ENCODE results near the gene SPON2. TPM values are rescaled to one million over a fixed set of nuclear protein-coding genes. Genes with fewer than 3 reads are reported as not detected.

The SPON2 gene
- total RNA-seq, 1 experiment from 2014 or later: 1.8 TPM

DNA sequence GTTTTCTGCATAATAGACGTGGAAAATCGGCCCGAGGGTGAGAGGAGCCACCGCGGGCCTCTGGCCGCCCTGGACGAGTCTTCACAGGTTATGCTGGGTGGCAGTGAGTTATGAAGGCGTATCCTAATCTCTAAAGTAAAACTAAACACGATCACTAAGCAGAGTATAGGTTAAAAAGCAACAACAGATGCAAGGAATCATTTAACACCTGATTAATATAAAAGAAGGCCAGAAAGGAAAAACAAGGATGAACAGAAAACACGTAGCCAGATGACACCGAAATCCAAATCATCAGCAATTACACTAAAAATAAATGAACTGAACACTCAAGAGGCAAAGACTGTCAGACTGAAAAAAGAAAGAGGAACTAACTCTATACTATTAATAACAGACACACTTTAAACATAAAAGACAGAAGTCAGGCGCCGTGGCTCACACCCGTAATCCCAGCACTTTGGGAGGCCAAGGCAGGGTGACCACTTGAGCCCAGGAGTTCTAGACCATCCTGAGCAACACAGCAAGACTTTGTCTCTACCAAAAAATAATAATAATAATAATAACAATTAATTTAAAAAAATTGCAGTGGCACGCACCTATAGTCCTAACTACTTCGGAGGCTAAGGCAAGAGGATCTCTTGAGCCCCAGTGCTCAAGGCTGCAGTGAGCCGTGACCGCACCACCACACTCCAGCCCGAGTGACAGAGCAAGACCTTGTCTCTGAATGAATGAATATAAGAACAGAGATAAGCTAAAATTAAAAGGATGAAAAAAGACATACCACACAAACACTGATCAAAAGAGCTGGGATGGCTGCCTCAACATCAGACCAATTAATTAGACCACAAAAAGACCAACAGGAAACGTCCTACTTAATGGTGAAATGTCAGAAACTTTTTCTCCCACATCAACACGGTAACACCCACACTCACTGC is 46.5 kb upstream of the SPON2 start:
- Histone ChIP-seq H3K4me3 (ENCODE audit: low read depth in 2 of 2, low read length in 2 of 2) (no peak overlapping the region), H3K4me1 (ENCODE audit: control insufficient read depth, insufficient read depth, low read length) (no peaks in the 10 kb centered on the region), H3K9me3 (ENCODE audit: control insufficient read depth, insufficient read depth, low read depth, low read length) (no peaks in the 10 kb centered on the region), H3K27ac (ENCODE audit: low read length) (no peak overlapping the region), H3K36me3 (ENCODE audit: control insufficient read depth, insufficient read depth, low read length) (no peaks in the 10 kb centered on the region), H3K27me3 (ENCODE audit: control insufficient read depth, insufficient read depth, low read length) (no peaks in the 10 kb centered on the region)
- CTCF ChIA-PET: no interaction called here
- ATAC-seq: no peak
- POLR2A ChIA-PET: no interaction called here
- TF ChIP-seq TCF7L2 (IDR thresholded peaks at IDR 0.05; ENCODE audit: low read depth, low read length): no peak
- TF ChIP-seq, protein P1, sequence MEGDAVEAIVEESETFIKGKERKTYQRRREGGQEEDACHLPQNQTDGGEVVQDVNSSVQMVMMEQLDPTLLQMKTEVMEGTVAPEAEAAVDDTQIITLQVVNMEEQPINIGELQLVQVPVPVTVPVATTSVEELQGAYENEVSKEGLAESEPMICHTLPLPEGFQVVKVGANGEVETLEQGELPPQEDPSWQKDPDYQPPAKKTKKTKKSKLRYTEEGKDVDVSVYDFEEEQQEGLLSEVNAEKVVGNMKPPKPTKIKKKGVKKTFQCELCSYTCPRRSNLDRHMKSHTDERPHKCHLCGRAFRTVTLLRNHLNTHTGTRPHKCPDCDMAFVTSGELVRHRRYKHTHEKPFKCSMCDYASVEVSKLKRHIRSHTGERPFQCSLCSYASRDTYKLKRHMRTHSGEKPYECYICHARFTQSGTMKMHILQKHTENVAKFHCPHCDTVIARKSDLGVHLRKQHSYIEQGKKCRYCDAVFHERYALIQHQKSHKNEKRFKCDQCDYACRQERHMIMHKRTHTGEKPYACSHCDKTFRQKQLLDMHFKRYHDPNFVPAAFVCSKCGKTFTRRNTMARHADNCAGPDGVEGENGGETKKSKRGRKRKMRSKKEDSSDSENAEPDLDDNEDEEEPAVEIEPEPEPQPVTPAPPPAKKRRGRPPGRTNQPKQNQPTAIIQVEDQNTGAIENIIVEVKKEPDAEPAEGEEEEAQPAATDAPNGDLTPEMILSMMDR (IDR thresholded peaks at IDR 0.05): no peak
- TF ChIP-seq, protein P2, sequence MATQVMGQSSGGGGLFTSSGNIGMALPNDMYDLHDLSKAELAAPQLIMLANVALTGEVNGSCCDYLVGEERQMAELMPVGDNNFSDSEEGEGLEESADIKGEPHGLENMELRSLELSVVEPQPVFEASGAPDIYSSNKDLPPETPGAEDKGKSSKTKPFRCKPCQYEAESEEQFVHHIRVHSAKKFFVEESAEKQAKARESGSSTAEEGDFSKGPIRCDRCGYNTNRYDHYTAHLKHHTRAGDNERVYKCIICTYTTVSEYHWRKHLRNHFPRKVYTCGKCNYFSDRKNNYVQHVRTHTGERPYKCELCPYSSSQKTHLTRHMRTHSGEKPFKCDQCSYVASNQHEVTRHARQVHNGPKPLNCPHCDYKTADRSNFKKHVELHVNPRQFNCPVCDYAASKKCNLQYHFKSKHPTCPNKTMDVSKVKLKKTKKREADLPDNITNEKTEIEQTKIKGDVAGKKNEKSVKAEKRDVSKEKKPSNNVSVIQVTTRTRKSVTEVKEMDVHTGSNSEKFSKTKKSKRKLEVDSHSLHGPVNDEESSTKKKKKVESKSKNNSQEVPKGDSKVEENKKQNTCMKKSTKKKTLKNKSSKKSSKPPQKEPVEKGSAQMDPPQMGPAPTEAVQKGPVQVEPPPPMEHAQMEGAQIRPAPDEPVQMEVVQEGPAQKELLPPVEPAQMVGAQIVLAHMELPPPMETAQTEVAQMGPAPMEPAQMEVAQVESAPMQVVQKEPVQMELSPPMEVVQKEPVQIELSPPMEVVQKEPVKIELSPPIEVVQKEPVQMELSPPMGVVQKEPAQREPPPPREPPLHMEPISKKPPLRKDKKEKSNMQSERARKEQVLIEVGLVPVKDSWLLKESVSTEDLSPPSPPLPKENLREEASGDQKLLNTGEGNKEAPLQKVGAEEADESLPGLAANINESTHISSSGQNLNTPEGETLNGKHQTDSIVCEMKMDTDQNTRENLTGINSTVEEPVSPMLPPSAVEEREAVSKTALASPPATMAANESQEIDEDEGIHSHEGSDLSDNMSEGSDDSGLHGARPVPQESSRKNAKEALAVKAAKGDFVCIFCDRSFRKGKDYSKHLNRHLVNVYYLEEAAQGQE (IDR thresholded peaks at IDR 0.05; ENCODE audit: insufficient read depth in 1 of 2, low read depth in 2 of 2, low read length in 1 of 2): no peak
- no peak for TF ChIP-seq SIN3A (IDR thresholded peaks at IDR 0.05; ENCODE audit: borderline replicate concordance, insufficient read depth, low read depth, low read length)
- no peak for TF ChIP-seq POLR2AphosphoS5 (IDR thresholded peaks at IDR 0.05; ENCODE audit: low read depth, low read length)
- intact Hi-C loops (cut with micrococcal nuclease; ENCODE audit: unreplicated experiment): no loop called here
- in situ Hi-C loops (cut with HindIII; ENCODE audit: low pct_unique_long_range_greater_than_20kb, low sequenced_read_pairs): no loop called here
- no peak for DNase-seq (ENCODE audit: low read depth, low spot score)
- BruUV-seq (replicated peaks): no TSS peak

DNA sequence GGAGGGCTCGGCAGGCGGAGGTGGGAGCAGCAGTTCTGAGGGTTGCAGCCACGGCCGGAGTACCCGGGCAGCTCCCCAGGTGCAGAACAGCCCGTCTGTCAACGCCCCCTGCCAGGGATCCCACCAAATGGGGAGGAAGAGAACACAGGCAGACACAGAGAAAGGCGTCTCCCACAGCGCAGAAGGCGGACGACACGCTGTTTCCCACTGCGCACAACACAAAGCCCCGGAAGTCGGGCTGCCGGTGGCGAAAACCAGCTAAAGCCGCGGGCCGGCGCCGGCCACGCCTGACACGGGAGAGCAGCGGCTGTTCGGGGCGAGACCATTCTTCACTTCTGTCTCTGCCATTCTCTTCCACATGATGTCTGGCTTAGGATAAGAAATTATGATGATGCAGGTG is 45.0 kb upstream of the SPON2 start:
- in situ Hi-C loops (cut with HindIII; ENCODE audit: low pct_unique_long_range_greater_than_20kb, low sequenced_read_pairs) (no loop called here), intact Hi-C loops (cut with micrococcal nuclease; ENCODE audit: unreplicated experiment) (no loop called here)
- TF ChIP-seq SIN3A (IDR thresholded peaks at IDR 0.05; ENCODE audit: borderline replicate concordance, insufficient read depth, low read depth, low read length) (no peak), POLR2AphosphoS5 (IDR thresholded peaks at IDR 0.05; ENCODE audit: low read depth, low read length) (no peak), TCF7L2 (IDR thresholded peaks at IDR 0.05; ENCODE audit: low read depth, low read length) (no peak)
- TF ChIP-seq, protein P2 (IDR thresholded peaks at IDR 0.05; ENCODE audit: insufficient read depth in 1 of 2, low read depth in 2 of 2, low read length in 1 of 2): no peak
- TF ChIP-seq, protein P1 (IDR thresholded peaks at IDR 0.05): no peak
- Histone ChIP-seq H3K36me3 (ENCODE audit: control insufficient read depth, insufficient read depth, low read length) (no peaks in the 10 kb centered on the region), H3K27ac (ENCODE audit: low read length) (no peak overlapping the region), H3K27me3 (ENCODE audit: control insufficient read depth, insufficient read depth, low read length) (no peaks in the 10 kb centered on the region), H3K9me3 (ENCODE audit: control insufficient read depth, insufficient read depth, low read depth, low read length) (no peaks in the 10 kb centered on the region), H3K4me1 (ENCODE audit: control insufficient read depth, insufficient read depth, low read length) (no peaks in the 10 kb centered on the region), H3K4me3 (ENCODE audit: low read depth in 2 of 2, low read length in 2 of 2) (no peak overlapping the region)
- ChIA-PET CTCF (no interaction called here), POLR2A (no interaction called here)
- DNase-seq (ENCODE audit: low read depth, low spot score): no peak
- BruUV-seq (replicated peaks): no TSS peak
- ATAC-seq: no peak

Measured in Panc1 (cell line).